Measurements from ENCODE around the gene PTPN13.
A peak's percentile ranks its signal among the peaks of the same experiment; 100 is the strongest.

The PTPN13 gene, protein sequence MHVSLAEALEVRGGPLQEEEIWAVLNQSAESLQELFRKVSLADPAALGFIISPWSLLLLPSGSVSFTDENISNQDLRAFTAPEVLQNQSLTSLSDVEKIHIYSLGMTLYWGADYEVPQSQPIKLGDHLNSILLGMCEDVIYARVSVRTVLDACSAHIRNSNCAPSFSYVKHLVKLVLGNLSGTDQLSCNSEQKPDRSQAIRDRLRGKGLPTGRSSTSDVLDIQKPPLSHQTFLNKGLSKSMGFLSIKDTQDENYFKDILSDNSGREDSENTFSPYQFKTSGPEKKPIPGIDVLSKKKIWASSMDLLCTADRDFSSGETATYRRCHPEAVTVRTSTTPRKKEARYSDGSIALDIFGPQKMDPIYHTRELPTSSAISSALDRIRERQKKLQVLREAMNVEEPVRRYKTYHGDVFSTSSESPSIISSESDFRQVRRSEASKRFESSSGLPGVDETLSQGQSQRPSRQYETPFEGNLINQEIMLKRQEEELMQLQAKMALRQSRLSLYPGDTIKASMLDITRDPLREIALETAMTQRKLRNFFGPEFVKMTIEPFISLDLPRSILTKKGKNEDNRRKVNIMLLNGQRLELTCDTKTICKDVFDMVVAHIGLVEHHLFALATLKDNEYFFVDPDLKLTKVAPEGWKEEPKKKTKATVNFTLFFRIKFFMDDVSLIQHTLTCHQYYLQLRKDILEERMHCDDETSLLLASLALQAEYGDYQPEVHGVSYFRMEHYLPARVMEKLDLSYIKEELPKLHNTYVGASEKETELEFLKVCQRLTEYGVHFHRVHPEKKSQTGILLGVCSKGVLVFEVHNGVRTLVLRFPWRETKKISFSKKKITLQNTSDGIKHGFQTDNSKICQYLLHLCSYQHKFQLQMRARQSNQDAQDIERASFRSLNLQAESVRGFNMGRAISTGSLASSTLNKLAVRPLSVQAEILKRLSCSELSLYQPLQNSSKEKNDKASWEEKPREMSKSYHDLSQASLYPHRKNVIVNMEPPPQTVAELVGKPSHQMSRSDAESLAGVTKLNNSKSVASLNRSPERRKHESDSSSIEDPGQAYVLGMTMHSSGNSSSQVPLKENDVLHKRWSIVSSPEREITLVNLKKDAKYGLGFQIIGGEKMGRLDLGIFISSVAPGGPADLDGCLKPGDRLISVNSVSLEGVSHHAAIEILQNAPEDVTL (N-terminal part only)

GRCh38 chr4:86593688-86594558 lies at the start of gene PTPN13:
Gene PTPN13, plus strand, starts transcription at chr4:86594315. Its CDS starts 40,942 bp downstream, at chr4:86635257.
- peak; percentile 95 for DNase-seq

DNA sequence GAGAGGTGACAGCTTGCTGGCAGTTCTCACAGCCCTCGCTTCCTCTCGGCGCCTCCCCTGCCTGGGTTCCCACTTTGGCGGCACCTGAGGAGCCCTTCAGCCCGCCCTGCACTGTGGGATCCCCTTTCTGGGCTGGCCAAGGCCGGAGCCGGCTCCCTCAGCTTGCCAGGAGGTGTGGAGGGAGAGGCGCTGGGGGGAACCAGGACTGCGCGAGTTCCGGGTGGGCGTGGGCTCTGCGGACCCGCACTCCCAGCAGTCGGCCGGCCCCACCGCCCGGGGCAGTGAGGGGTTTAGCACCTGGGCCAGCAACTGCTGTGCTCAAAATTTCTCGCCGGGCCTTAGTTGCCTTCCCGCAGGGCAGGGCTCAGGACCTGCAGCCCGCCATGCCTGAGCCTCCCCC lies 47.0 kb upstream of the PTPN13 start:
- DNase-seq, result no peak

- DNase-seq, result no peak
These were observed 44.8 kb upstream of the PTPN13 start for GRCh38 chr4:86549163-86549788.

- DNase-seq, result no peak
These were observed 42.7 kb upstream of the PTPN13 start for GRCh38 chr4:86551387-86551786.

GRCh38 chr4:86554646-86555045 lies 39.5 kb upstream of the PTPN13 start:
- no peak for DNase-seq

DNA sequence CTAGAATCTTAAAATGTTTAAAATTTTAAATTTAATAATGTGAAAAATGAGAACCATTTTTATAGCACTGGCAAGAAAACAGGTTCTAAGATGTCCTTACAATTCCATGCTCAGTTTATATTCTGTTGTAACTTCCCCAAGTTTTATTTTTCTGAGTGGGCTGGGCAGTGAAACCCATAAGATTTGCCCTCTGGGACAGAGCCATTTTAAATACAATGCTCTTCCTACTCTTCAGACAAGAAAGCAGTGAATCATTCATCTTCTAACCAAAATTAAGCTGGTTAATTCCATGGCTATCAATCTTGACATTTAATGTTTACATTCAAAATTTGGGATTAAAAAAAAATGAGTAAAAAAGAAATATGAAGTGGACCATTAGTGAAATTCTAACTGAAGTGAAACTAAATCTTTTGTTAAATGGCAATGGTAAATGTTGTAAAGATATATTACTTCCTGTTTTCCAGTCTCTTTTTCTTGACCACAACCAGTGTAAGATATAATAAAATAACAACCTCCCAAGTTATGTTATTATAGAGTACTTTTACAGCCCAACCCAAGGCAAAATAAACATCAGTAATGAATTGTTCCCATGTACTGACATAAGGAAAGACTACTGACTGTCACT lies 37.2 kb upstream of the PTPN13 start:
- DNase-seq, result no peak

DNA sequence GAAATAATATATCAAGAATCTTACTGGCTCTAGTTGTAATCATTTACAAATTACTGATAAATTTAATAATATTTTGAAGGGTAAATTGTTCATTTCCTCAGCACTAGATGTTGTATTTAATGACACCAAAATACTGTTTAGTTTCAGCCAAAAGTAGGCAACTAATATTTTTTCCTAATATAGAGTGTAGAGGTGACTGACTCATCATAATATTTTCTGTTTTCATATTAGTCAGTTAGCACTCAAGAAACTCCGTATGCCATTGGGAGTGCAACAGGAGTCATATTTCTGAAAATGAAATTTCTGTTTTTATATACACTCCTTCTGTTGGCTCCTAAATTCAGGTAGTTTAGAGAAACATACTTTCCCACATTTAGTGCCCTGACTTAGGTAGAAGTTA lies 36.6 kb upstream of the PTPN13 start:
- DNase-seq, result no peak

DNA sequence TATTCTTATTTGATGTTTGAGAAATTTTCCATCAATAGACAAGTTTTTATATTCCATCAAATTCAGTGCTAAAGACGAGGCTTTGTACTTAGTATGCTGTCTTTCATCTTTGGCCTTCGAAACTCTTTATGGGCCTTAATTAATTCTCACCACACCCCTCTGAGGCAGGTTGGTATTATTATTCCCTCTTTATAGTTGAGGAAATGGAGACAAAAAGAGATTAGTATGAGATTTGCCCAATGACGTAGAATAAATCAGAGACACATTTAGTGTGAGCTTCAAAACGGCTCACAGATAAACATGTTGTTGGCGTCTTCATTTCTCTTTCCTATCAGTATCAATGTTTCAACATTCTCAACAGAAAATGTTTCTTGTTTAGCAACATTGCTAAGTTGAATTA lies 35.9 kb upstream of the PTPN13 start:
- no peak for DNase-seq

DNA sequence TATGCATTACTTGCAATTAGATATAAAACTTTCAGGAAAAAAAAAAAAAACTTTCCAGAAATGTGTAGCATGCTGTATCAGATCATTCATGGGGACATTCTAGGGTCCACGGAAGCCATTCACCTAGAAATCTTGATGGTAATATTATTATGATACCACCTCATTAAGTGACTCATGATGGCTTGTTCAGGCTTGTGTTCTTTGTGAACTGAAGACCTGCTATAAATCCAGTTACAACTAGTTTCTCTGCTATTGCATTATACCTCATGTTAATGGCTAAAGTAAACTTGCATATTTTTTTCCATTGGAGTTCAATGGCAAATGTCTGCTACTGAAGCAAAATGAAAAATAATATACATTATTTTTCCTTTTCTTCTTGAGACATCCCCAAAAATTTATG lies 35.3 kb upstream of the PTPN13 start:
- DNase-seq, result no peak

DNA sequence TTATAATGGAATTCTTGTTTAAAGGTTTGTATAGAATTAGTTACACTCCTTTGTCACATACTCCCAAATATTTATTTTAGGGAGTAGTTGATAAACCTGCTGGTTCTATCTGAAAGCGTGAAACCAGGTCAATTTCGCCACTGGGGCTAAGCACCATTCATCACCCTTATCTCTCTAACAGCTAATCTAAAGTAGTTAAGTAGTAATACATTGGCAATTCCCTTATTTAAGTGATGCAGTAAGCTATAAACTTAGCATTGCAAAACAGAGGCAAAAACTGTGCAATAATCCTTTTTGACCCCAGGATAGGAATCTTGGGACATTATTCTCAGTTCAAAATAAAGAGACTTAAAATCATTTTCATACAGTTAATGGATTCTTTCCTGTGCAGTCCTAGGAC lies 33.7 kb upstream of the PTPN13 start:
- DNase-seq, result no peak

DNA sequence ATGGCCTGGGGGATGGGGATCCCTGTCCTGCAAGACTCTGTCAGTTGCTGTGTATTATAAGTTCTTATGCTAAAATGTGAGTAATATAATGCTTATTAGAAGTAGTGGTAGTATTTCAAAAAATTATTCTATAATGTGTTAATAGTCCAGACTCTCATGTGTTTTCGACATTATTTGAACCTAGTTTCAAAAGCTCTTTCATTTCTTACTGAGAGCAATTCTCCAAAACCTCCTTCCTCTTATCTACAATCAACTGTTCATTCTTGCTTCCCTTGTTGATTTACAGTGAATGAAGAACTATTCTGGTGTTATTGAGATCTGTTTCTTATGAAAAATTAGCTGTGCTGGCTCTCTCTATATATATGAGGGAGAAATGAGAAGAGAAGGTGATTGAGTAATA lies 32.9 kb upstream of the PTPN13 start:
- DNase-seq, result no peak

DNA sequence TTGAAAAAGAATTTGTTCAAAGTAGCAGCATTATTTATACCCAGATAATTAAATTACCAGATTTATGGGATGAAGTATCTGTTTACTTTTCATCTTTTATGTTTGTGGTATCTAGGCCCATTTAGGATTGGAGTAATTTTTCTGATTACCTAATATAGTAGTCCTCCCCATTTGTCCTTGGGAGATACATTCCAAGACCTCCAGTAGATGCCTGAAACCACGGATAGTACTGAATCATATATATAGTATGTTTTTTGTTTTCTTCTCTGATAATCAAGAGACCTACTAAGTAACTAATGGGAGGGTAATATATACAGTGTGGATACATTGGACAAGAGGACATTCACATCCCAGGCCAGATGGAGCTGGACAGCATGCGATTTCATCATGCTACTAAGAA lies 30.7 kb upstream of the PTPN13 start:
- no peak for DNase-seq

DNA sequence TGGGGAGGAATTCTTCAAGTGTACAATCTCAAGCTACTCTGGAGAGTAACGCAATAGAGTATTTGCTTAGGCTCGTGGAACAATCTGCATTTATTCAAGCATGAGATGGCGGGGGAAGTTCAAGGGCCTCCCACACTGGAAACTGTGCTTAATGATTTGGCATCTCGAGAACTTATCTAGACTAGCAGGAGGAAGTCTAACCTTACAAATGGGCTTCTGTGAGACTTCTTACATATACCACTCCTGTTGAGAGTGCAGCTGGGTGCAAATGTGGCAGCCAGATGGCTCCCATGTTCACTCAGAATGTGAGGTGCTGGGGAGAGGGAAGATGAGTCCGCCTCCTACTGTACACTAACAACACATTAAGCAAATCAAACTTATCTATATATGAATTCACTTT lies 29.3 kb upstream of the PTPN13 start:
- DNase-seq, result no peak

GRCh38 chr4:86565651-86566050 lies 28.5 kb upstream of the PTPN13 start:
- DNase-seq, result no peak

DNA sequence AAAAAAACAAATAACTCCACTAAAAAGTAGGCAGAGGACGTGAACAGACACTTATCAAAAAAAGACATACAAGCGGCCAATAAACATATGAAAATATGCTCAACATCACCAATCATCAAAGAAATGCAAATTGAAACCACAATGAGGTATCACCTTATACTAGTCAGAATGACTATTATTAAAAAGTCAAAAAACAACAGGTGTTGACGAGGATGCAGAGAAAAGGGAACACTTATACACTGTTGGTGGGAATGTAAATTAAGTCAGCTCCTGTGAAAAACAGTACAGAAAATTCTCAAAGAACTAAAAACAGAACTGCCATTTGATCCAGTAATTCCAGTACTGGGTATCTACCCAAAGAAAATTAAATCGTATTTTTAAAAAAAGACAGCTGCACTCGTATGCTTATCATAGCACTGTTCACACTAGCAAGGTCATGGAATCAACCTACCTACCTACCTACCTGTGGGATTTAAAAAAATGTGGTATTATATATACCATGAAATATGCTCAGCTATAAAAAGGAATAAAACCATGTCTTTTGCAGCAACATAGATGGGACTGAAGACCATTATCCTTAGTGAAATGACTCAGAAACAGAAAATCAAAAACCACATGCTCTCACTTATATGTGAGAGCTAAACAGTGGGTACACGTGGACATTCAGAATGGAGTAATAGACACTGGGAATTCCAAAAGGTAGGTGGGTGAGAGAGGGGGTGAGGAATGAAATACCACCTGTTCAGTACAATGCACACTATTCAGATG lies 24.8 kb upstream of the PTPN13 start:
- no peak for DNase-seq

GRCh38 chr4:86579941-86580340 lies 14.2 kb upstream of the PTPN13 start:
- DNase-seq, result no peak

DNA sequence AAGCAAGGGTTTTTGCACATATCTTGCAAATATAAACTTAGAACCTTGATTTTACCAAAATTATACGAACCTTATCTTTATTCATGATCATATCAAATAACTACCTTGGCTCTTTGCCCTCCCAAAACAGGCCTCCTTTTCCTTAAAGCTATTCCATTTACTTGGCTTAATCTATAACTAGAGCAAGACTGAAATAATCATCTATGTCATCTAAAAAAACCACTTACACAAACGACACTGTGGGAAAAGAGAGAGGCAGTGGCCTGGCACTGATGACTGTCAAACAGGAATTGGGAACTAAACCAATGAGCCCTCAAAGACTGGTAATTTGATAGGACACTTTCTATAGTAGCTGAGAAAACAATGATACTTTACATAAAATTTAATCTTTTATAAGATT lies 11.7 kb upstream of the PTPN13 start:
- no peak for DNase-seq

DNA sequence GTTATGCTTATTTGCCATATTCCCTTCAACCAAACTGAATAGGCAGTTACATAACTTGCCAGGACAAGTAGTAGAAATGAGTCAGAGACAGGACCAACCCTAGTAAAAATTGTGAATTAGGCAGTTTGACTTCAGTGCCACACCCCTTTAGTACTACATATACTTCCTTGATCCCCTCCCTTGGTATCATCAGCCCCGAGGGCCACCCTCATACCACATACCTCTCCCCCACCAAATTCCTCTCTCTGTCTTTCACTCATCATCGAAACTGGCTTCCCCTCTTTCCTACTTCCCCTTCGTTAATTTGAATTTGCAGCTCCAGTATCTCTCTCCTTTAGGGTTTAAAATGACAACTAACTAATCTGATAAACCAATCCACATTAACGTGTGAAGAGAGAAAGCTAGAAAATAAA lies 7.9 kb upstream of the PTPN13 start:
- DNase-seq, result no peak

GRCh38 chr4:86586626-86587380 lies 7.3 kb upstream of the PTPN13 start:
- DNase-seq, result no peak

Data from NCI-H2081 (cell line).